Cardiac muscle cell (in vitro differentiated cells and primary cell): ENCODE measurements around the gene GPR152. TPM values are rescaled to one million over a fixed set of nuclear protein-coding genes. Genes with fewer than 3 reads are reported as not detected.

Source experiments
- DNase-seq, 2 donors: peaks; one replicate each; pipeline versions ENCODE4 v3.0.0 to v3.0.0-alpha.2; 2010 to 2017; ENCODE audit warnings: low read depth in 1 of 2, low spot score in 1 of 2
- H3K27ac ChIP-seq: fragments of 200-600 bp; sonication (generic); 2 replicates; pipeline ENCODE4 v1.5.1; 2016
- H3K27me3 ChIP-seq: fragments of 200-600 bp; sonication (generic); 2 replicates; pipeline ENCODE4 v1.6.0; 2016; ENCODE audit warnings: control low read depth
- H3K36me3 ChIP-seq: fragments of 200-600 bp; sonication (generic); 2 replicates; pipeline ENCODE4 v1.5.1; 2016; ENCODE audit warnings: control low read depth
- H3K4me1 ChIP-seq: fragments of 200-600 bp; sonication (generic); 2 replicates; pipeline ENCODE4 v1.8.1; 2017; ENCODE audit warnings: low read depth, mild to moderate bottlenecking, mixed run types
- H3K4me3 ChIP-seq: fragments of 200-600 bp; sonication (generic); 2 replicates; pipeline ENCODE4 v1.5.1; 2016; ENCODE audit warnings: mild to moderate bottlenecking
- H3K9me3 ChIP-seq: fragments of 200-600 bp; sonication (generic); 2 replicates; pipeline ENCODE4 v1.5.1; 2017; ENCODE audit warnings: low read depth, mild to moderate bottlenecking, control low read depth
- polyA plus RNA-seq: library from polyadenylated mRNA; unstranded; fragments of >200 nt; fragmentation: Nextera tagmentation; extraction: Ambion mirVana; gene quantifications from 2 replicates; pipeline ENCODE4 v1.2.1, GENCODE V29; 2016
- total RNA-seq: library from RNA; depleted of rRNA; stranded (reverse); fragments of >200 nt; gene quantifications from 2 replicates; pipeline ENCODE4 v1.2.3, GENCODE V29; 2016
- TF ChIP-seq, protein P1 (sequence below): IDR thresholded peaks from 2 replicates; pipeline ENCODE4 v1.5.1; 2012; ENCODE audit warnings: low read depth, mild to moderate bottlenecking, low read length

GPR152 gene, protein sequence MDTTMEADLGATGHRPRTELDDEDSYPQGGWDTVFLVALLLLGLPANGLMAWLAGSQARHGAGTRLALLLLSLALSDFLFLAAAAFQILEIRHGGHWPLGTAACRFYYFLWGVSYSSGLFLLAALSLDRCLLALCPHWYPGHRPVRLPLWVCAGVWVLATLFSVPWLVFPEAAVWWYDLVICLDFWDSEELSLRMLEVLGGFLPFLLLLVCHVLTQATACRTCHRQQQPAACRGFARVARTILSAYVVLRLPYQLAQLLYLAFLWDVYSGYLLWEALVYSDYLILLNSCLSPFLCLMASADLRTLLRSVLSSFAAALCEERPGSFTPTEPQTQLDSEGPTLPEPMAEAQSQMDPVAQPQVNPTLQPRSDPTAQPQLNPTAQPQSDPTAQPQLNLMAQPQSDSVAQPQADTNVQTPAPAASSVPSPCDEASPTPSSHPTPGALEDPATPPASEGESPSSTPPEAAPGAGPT
- total RNA-seq: 0.35 TPM in 1 of 2 replicates, not detected in the other
- not detected in 2 replicates for polyA plus RNA-seq

GRCh38 chr11:67452141-67452952 is at the start of gene GPR152:
Gene GPR152 (minus strand): TSS chr11:67452729. CDS start chr11:67452724, 5 bp downstream.
- Histone ChIP-seq H3K27ac (no peak within 1 kb of the TSS), H3K27me3 (no peaks in the 10 kb centered on the region), H3K36me3 (no peaks in the 10 kb centered on the region), H3K4me3 (no peak within 1 kb of the TSS), H3K4me1 (no peaks in the 10 kb centered on the region), H3K9me3 (no peaks in the 10 kb centered on the region)
- TF ChIP-seq, protein P1, sequence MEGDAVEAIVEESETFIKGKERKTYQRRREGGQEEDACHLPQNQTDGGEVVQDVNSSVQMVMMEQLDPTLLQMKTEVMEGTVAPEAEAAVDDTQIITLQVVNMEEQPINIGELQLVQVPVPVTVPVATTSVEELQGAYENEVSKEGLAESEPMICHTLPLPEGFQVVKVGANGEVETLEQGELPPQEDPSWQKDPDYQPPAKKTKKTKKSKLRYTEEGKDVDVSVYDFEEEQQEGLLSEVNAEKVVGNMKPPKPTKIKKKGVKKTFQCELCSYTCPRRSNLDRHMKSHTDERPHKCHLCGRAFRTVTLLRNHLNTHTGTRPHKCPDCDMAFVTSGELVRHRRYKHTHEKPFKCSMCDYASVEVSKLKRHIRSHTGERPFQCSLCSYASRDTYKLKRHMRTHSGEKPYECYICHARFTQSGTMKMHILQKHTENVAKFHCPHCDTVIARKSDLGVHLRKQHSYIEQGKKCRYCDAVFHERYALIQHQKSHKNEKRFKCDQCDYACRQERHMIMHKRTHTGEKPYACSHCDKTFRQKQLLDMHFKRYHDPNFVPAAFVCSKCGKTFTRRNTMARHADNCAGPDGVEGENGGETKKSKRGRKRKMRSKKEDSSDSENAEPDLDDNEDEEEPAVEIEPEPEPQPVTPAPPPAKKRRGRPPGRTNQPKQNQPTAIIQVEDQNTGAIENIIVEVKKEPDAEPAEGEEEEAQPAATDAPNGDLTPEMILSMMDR: no peak
- no peak for DNase-seq

- no peak overlapping the region for H3K4me3 ChIP-seq
- DNase-seq: no peak
- H3K27ac ChIP-seq: no peak overlapping the region
- H3K27me3 ChIP-seq: peaks cover 9% of the 10 kb centered on the region
- TF ChIP-seq, protein P1: no peak
- no peaks in the 10 kb centered on the region for H3K9me3 ChIP-seq
- no peaks in the 10 kb centered on the region for H3K36me3 ChIP-seq
- no peaks in the 10 kb centered on the region for H3K4me1 ChIP-seq
These were observed 49.3 kb upstream of the GPR152 start for GRCh38 chr11:67501854-67502253.

DNA sequence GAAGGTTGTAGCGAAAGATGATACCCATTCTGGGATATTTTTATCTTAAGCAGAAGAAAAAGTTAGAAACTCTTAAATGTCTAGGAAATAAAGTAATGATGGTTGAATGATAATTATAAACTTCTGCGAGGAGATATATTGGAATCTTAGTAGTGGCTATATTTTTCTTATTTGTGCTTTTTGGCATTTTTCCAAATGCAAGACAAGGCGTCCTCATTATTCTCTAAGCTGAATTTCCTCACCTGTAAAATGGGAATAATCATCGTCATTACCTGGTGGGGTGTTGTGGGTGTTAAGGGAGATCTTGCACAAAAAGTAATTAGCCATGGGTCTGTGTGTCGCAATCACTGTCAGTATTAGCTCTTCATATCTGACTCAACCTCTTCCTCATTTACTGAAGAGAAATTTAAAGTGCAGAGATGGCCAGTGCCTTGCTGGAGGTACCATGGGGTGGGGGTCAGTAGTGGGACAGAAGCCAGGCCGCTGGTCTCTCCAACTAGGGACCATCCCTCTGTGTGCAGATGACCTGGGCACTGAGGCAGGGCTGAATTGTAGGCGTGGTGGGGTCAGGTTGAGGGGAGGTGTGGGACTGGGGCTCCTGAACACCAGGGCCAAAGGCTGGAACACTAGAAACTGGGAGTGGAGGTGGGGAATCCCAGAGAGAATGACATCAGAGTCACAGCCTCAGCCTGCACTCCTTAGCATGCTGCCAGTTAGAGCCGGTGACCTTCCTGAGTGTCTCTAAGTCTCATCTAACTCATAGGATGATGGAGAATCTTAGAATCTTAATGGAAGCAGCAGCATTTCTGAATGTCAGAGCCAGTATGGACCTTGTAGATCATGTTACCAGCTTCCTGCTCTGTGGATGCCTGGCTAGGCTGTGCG is 48.5 kb upstream of the GPR152 start:
- H3K4me1 ChIP-seq: no peaks in the 10 kb centered on the region
- peaks cover 9% of the 10 kb centered on the region for H3K27me3 ChIP-seq
- DNase-seq: no peak
- no peak overlapping the region for H3K27ac ChIP-seq
- H3K36me3 ChIP-seq: no peaks in the 10 kb centered on the region
- H3K4me3 ChIP-seq: no peak overlapping the region
- no peaks in the 10 kb centered on the region for H3K9me3 ChIP-seq
- TF ChIP-seq, protein P1: no peak

DNA sequence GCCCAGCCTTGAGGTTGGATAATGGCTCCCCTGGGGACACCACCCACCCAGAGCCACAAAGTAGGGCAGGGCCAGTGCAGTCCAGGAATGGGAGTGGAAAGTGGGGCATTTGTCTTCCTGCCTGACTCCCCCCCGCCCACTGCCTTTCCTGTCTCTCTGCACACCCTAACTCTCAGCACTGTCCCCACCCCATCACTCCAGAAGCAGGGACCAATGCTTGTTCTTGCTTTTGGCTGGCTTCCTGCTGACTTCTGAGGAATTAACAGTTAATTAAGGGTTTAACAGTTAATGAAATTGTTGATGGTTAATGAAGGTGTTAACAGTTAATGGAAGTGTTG is 47.9 kb upstream of the GPR152 start:
- no peaks in the 10 kb centered on the region for H3K4me1 ChIP-seq
- no peak for DNase-seq
- H3K27ac ChIP-seq: no peak overlapping the region
- TF ChIP-seq, protein P1: no peak
- H3K4me3 ChIP-seq: no peak overlapping the region
- no peaks in the 10 kb centered on the region for H3K9me3 ChIP-seq
- H3K36me3 ChIP-seq: no peaks in the 10 kb centered on the region
- H3K27me3 ChIP-seq: peaks cover 9% of the 10 kb centered on the region
